Ascending aorta (tissue), 2 donors: ENCODE measurements around the gene TOX2. TPM values are rescaled to one million over a fixed set of nuclear protein-coding genes. Genes with fewer than 3 reads are reported as not detected.

ENCODE experiments used
- DNase-seq, 2 donors: peaks; one replicate each; pipeline ENCODE4 v3.0.0-alpha.2; 2019; ENCODE audit warnings: low spot score in 2 of 2
- H3K27ac ChIP-seq, 2 donors: fragments of 200-600 bp; sonication (generic); one replicate each; pipeline ENCODE4 v1.5.1; 2016 to 2017; ENCODE audit warnings: mild to moderate bottlenecking in 1 of 2
- H3K27me3 ChIP-seq: fragments of 200-600 bp; sonication (generic); one replicate; pipeline ENCODE4 v1.5.1; 2017
- H3K36me3 ChIP-seq, 2 donors: fragments of 200-600 bp; sonication (generic); one replicate each; pipeline ENCODE4 v1.5.1; 2016
- H3K4me1 ChIP-seq, 2 donors: fragments of 200-600 bp; sonication (generic); one replicate each; pipeline ENCODE4 v1.5.1; 2016 to 2017; ENCODE audit warnings: mild to moderate bottlenecking in 1 of 2
- H3K4me3 ChIP-seq, 2 donors: fragments of 200-600 bp; sonication (generic); one replicate each; pipeline ENCODE4 v1.5.1; 2016 to 2017; ENCODE audit warnings: mild to moderate bottlenecking in 1 of 2
- H3K9me3 ChIP-seq, 2 donors: fragments of 200-600 bp; sonication (generic); one replicate each; pipeline ENCODE4 v1.5.1; 2016
- intact Hi-C: fragments of 100-400 bp; cut with DNase I; formaldehyde crosslinking; loops from one replicate; pipeline ENCODE4 v1.15.1; 2023
- total RNA-seq: library from RNA; depleted of rRNA; stranded (reverse); fragments of >200 nt; gene quantifications from one replicate; pipeline ENCODE4 v1.1.0, GENCODE V29; 2016
- TF ChIP-seq, protein P1 (sequence below), 3 experiments: fragments of 200-600 bp in 2 of 3; fragments of 450-650 bp in 1 of 3; sonication (generic) in 2 of 3; IDR thresholded peaks; one replicate each; pipeline ENCODE4 v1.5.1; 2016 to 2019; ENCODE audit warnings: antibody characterized with exemption in 3 of 3, mild to moderate bottlenecking in 1 of 3, moderate library complexity in 1 of 3

Gene TOX2
- total RNA-seq, 1 donor from 2014 or later, result 47.0 TPM

DNA sequence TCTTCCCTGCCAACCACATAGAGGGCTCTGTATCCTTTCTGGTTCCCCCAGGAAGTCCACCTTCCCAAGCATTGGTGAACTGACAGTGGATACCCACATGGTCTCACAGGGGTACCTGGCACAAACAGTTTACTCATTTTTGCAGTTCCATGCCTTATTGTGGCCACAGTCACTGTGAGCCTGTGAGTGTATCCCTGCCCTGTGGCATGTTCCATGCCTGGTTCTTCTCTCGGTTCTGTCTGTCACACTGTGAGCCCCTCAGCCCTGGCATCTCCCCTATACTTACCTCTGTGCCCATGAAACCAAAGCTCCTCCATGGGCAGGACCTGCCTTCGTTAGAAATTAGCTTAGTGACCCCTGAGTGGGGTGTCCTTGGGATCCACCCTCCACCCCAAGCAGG lies 107.8 kb downstream of the TOX2 start:
- Histone ChIP-seq H3K27me3 (no peaks in the 10 kb centered on the region), H3K9me3 (no peaks in the 10 kb centered on the region), H3K4me3 (no peak overlapping the region), H3K36me3 (no peaks in the 10 kb centered on the region), H3K4me1 (peaks cover 7 to 12% of the 10 kb centered on the region in 2 donors), H3K27ac (no peak overlapping the region)
- intact Hi-C loops, result no loop called here
- no peak for DNase-seq
- TF ChIP-seq, protein P1, sequence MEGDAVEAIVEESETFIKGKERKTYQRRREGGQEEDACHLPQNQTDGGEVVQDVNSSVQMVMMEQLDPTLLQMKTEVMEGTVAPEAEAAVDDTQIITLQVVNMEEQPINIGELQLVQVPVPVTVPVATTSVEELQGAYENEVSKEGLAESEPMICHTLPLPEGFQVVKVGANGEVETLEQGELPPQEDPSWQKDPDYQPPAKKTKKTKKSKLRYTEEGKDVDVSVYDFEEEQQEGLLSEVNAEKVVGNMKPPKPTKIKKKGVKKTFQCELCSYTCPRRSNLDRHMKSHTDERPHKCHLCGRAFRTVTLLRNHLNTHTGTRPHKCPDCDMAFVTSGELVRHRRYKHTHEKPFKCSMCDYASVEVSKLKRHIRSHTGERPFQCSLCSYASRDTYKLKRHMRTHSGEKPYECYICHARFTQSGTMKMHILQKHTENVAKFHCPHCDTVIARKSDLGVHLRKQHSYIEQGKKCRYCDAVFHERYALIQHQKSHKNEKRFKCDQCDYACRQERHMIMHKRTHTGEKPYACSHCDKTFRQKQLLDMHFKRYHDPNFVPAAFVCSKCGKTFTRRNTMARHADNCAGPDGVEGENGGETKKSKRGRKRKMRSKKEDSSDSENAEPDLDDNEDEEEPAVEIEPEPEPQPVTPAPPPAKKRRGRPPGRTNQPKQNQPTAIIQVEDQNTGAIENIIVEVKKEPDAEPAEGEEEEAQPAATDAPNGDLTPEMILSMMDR (IDR thresholded peaks at IDR 0.05), result no peak

DNA sequence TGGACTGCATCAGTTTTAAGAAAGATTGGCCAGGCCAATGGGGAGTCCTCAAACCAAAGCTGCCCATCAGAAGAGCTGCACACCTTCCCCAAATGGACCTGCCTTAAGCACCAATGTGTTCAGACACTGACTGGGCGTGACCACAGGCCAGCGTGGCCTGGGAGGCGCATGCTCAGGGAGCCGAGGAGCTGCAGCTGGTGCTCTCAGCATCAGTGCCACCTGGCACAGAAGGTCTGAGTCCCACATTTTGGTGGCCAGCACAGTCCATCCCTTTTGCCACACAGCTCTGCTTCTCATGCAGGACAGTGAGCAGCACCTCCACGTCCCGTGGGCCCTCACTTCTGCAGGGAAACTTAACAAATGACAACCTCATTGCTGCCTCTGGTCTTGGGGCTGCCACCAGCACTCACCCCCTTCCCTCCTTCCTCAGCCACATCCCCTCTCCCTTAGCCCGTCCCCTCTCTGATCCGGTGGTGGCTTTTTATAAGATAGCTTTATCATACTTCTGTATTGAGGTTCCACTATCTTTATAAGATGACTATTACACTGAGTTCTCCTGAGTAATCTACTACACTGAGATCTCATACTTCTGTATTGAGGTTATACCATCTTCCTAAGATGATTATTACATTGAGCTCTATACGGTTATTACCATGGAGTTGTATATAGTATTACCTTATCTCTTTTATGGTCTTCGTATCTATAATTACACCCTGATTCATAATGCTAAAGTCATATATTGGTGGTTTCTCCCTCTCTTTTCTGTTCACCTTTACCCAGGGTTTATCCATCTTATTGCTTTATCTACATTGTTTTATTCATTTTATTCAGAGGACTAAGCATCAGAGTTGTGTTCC lies 109.1 kb downstream of the TOX2 start:
- intact Hi-C loops, result no loop called here
- no peaks in the 10 kb centered on the region for H3K27me3 ChIP-seq
- no peaks in the 10 kb centered on the region for H3K36me3 ChIP-seq
- no peaks in the 10 kb centered on the region for H3K9me3 ChIP-seq
- peaks cover 4% of the 10 kb centered on the region in 2 donors for H3K4me1 ChIP-seq
- no peak for DNase-seq
- H3K4me3 ChIP-seq, result no peak overlapping the region
- no peak overlapping the region for H3K27ac ChIP-seq
- TF ChIP-seq, protein P1 (IDR thresholded peaks at IDR 0.05), result no peak

DNA sequence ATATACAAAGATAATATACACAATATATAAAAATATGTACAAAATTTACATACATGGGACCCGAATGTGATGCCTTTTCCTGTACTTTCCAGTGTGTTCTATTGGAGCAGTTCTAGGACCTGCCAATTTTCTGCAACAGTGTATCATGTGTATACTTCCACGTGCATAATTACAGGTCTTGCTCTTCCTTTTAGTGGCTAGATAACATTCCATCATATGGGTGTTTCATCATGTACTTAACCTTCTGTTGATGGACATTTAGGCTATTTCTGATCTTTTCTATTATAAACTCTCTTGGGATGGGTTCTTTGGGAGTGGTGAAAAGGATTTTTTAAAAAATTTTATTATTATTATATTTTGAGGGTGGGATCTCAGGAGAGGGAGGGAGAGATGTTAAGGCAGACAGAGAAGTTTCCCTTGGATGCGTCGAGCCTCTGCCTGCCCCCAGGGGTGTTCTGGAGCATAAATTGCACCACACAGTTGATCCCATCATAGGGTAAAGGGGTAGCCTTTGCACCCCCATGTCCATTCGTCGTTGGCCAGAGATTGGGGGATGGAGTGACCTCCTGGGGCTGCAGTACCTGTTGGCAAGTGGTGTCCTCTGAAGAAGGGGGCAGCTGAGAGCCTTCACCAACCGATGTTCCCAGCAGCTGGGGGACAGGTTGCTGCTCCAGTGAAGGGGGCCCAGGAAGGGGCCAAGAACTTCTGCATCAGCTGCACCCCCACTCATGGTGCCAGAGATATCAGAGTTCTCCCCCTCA lies 110.3 kb downstream of the TOX2 start:
- Histone ChIP-seq H3K9me3 (no peaks in the 10 kb centered on the region), H3K36me3 (no peaks in the 10 kb centered on the region), H3K27me3 (no peaks in the 10 kb centered on the region), H3K27ac (no peak overlapping the region), H3K4me1 (no peaks in the 10 kb centered on the region), H3K4me3 (no peak overlapping the region)
- TF ChIP-seq, protein P1 (IDR thresholded peaks at IDR 0.05), result no peak
- DNase-seq, result peak in 1 of 2 donors; percentile 19
- intact Hi-C loops, result no loop called here

DNA sequence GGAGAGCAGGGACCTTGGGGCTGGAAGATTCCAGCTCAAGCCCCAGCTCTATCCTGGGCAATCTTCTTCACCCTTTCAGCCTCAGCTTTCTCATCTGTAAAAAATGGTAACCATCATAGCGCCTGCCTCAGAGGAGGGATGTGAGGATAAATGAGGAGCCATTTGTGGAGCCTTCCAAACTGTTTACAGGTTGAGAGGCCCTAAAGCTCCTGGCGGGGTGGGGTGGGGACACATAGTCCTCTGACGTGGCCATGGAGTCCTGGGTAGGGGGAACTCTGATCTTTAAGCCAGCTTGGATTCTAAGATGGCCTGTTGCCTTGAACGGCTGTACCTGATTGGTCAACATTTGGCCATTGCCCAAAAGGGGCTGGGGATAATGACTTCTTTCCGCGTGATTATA lies 111.1 kb downstream of the TOX2 start:
- TF ChIP-seq, protein P1 (IDR thresholded peaks at IDR 0.05), result no peak

DNA sequence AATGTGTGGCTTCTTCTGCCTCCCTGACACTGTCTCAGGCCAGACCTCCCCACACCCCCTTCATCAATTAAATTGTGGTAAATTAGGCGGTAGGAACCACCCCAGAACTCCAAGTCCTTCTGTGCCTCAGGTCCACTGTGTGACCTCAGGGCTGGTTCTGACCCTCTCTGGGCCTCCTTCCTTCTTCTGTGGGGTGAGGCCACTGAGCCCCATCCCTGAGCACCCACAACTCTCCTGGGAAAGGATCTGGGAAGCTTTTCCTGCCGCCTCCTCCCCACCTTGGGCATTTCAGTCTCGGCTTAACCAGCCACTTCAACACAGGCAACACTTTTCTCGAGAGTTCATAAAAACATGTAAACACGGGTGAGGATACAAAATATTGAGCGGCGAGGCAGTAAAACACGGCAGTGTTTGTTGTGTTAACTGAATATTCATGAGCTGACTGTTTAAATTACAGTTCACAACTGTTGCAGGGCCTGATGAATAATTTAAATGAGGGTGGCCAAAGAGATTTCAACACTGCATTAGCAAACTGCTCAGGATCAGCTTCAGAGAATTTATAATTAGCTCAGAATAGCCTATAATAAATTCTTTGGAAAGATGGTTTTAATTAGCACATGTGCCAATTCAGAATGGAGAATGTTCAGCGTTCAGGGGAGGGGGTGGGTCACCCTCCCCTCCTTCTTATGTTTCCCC lies 112.1 kb downstream of the TOX2 start:
- Histone ChIP-seq H3K9me3 (no peaks in the 10 kb centered on the region), H3K36me3 (no peaks in the 10 kb centered on the region), H3K4me1 (no peaks in the 10 kb centered on the region), H3K4me3 (no peak overlapping the region), H3K27ac (no peak overlapping the region), H3K27me3 (no peaks in the 10 kb centered on the region)
- peak in 1 of 2 donors; percentile 22 for DNase-seq
- TF ChIP-seq, protein P1 (IDR thresholded peaks at IDR 0.05), result no peak
- intact Hi-C loops, result no loop called here

More for the DNA sequence above, 111.1 kb downstream of the TOX2 start:
- no peak overlapping the region for H3K4me3 ChIP-seq
- DNase-seq, result peak in 1 of 2 donors; percentile 18
- H3K36me3 ChIP-seq, result no peaks in the 10 kb centered on the region
- no peaks in the 10 kb centered on the region for H3K4me1 ChIP-seq
- no peaks in the 10 kb centered on the region for H3K9me3 ChIP-seq
- no peak overlapping the region for H3K27ac ChIP-seq
- H3K27me3 ChIP-seq, result no peaks in the 10 kb centered on the region
- intact Hi-C loops, result no loop called here
